Measurements from ENCODE around the gene LIN7B. TPM values are rescaled to one million over a fixed set of nuclear protein-coding genes. Genes with fewer than 3 reads are reported as not detected.

LIN7B gene
- total and polyA plus RNA-seq, 2 of the 13 experiments (the other 11 are each of a cell fraction or from before 2014, with no cell fraction given): 5.3 to 7.6 TPM

GRCh38 chr19:49157445-49158224 lies 43.5 kb downstream of the LIN7B start, which contains the start of gene TRPM4 (continued):
- TF ChIP-seq STAT6 (CRISPR knock-in tag; IDR thresholded peaks at IDR 0.05; ENCODE audit: borderline replicate concordance): no peak
- TF ChIP-seq ELF1 (CRISPR knock-in tag; IDR thresholded peaks at IDR 0.05): 0 out of 2 replicates have a peak, but pooled peaks have one; percentile 25
- TF ChIP-seq, protein P1, sequence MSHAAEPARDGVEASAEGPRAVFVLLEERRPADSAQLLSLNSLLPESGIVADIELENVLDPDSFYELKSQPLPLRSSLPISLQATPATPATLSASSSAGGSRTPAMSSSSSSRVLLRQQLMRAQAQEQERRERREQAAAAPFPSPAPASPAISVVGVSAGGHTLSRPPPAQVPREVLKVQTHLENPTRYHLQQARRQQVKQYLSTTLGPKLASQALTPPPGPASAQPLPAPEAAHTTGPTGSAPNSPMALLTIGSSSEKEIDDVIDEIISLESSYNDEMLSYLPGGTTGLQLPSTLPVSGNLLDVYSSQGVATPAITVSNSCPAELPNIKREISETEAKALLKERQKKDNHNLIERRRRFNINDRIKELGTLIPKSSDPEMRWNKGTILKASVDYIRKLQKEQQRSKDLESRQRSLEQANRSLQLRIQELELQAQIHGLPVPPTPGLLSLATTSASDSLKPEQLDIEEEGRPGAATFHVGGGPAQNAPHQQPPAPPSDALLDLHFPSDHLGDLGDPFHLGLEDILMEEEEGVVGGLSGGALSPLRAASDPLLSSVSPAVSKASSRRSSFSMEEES (CRISPR knock-in tag; IDR thresholded peaks at IDR 0.05): peak; percentile 54; the same call in 1 of the 2 replicates
- TF ChIP-seq HNF4A (CRISPR knock-in tag; IDR thresholded peaks at IDR 0.05): peak; percentile 48
- TF ChIP-seq HDAC1 (CRISPR knock-in tag; IDR thresholded peaks at IDR 0.05): peak; percentile 69
- TF ChIP-seq ZFX (CRISPR knock-in tag; IDR thresholded peaks at IDR 0.05; ENCODE audit: low read depth): peak; percentile 60
- TF ChIP-seq PCBP2 (optimal IDR thresholded peaks at IDR 0.05; ENCODE audit: low read depth, low read length, poor library complexity, severe bottlenecking): no peak
- TF ChIP-seq ZBTB46 (CRISPR knock-in tag; IDR thresholded peaks at IDR 0.05; ENCODE audit: borderline replicate concordance): no peak
- TF ChIP-seq MIER2 (CRISPR knock-in tag; IDR thresholded peaks at IDR 0.05): no peak
- peak; percentile 43; the same call in 1 of the 2 replicates for TF ChIP-seq THAP11 (CRISPR knock-in tag; IDR thresholded peaks at IDR 0.05)
- TF ChIP-seq NRL (CRISPR knock-in tag; IDR thresholded peaks at IDR 0.05; ENCODE audit: borderline replicate concordance): 0 out of 2 replicates have a peak, but pooled peaks have one; percentile 26
- TF ChIP-seq SIN3B (IDR thresholded peaks at IDR 0.05; ENCODE audit: low read length): no peak
- no peak for TF ChIP-seq RFXAP (CRISPR knock-in tag; IDR thresholded peaks at IDR 0.05; ENCODE audit: borderline replicate concordance)
- TF ChIP-seq SIX4 (CRISPR knock-in tag; IDR thresholded peaks at IDR 0.05): no peak
- peak; percentile 48; the same call in 1 of the 2 replicates for TF ChIP-seq ZFY (CRISPR knock-in tag; IDR thresholded peaks at IDR 0.05)
- TF ChIP-seq, protein P2, sequence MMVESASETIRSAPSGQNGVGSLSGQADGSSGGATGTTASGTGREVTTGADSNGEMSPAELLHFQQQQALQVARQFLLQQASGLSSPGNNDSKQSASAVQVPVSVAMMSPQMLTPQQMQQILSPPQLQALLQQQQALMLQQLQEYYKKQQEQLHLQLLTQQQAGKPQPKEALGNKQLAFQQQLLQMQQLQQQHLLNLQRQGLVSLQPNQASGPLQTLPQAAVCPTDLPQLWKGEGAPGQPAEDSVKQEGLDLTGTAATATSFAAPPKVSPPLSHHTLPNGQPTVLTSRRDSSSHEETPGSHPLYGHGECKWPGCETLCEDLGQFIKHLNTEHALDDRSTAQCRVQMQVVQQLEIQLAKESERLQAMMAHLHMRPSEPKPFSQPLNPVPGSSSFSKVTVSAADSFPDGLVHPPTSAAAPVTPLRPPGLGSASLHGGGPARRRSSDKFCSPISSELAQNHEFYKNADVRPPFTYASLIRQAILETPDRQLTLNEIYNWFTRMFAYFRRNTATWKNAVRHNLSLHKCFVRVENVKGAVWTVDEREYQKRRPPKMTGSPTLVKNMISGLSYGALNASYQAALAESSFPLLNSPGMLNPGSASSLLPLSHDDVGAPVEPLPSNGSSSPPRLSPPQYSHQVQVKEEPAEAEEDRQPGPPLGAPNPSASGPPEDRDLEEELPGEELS (CRISPR knock-in tag; IDR thresholded peaks at IDR 0.05): no peak
- no peak for TF ChIP-seq STAG1 (CRISPR knock-in tag; IDR thresholded peaks at IDR 0.05)
- TF ChIP-seq, protein P3, sequence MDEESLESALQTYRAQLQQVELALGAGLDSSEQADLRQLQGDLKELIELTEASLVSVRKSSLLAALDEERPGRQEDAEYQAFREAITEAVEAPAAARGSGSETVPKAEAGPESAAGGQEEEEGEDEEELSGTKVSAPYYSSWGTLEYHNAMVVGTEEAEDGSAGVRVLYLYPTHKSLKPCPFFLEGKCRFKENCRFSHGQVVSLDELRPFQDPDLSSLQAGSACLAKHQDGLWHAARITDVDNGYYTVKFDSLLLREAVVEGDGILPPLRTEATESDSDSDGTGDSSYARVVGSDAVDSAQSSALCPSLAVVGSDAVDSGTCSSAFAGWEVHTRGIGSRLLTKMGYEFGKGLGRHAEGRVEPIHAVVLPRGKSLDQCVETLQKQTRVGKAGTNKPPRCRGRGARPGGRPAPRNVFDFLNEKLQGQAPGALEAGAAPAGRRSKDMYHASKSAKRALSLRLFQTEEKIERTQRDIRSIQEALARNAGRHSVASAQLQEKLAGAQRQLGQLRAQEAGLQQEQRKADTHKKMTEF (CRISPR knock-in tag; IDR thresholded peaks at IDR 0.05): peak; percentile 43; the same call in 1 of the 2 replicates

Measured in HepG2 (cell line).